ENCODE measurements around the gene ADRM1.

The ADRM1 gene

DNA sequence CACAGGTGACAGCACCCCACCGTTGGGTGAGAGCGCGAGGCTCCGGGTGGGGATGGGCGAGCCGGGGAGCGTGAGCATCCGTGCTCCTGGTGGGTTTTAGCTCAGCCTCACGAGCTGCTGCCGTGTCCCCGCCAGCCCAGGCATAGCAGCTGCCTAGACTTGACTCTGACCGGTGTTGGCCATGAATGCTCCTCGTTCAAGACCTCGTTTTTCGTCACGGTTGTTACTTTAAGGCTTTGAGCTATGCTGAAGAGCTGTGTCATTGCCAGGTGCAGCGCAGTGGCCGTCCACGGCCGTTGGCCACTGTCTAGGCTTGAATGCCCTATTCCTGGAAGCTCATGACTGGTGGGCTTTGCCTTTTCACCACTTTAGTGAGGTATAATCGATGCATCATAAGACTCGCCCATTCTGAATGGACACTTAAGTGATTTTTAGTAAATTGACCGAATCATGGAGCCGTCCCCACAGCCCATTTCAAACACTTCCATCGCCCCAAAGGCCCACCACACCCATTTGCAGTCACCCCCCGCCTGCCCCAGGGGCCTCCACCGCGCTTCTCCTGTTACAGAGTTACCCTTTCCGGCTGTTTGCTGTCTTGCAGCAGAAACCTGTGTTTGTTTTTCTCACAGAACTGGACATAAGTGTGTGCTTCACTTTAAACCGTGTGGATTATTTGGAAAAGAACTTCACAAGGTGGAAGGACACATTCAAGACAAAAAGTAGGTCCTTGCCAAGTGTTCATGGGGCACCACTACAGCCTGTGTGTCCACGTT lies 21.4 kb upstream of the ADRM1 start:
- peak; percentile 57 for DNase-seq

DNA sequence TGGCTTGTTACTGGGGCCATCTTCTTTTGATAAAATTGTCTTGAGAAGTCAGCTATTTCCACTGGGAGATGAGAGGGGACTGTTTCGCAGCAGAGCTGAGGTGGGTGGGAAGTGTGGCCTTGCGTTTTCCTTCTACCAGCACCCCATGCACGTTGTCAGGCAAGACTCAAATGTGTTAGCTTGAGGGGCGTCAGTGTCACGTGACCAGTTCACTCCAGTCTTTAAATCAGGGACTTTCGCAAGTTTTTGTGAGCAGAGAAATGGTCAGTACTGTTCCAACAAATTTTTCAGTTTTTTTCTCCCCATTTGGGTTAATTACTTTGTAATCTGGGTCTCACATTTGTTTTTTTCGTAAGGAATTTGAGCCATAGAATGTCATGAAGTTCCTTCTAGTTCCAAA lies 20.7 kb upstream of the ADRM1 start:
- DNase-seq = no peak

DNA sequence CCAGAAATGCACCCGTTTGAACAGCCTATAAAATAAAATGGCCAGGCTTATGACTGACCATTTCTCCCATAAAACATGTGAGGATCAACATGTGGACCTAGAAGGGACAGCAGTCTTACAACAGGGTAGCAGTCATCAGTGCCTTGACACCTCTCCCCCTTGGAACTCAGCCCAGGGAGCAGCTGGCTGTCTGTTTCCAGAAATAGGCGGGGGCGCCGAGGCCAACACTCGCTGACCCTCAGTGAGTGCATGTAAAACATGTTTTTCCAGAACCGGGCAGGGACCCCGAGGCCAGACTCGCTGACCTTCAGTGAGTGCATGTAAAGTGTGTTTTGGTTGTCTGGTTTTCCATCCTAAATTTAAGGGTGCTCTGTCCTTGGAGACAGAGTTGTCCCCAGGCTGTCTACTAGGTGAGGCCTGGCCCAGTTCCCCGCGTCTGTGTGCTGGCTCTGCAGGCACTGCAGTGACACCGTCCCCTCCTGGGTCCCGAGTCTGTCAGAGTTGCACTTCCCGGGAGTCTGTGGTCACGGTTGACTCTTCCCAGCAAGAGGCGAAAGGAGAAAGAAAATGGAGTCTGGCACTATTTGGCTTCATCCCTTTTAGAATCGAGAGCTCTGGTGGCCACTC lies 19.8 kb upstream of the ADRM1 start:
- DNase-seq = no peak

DNA sequence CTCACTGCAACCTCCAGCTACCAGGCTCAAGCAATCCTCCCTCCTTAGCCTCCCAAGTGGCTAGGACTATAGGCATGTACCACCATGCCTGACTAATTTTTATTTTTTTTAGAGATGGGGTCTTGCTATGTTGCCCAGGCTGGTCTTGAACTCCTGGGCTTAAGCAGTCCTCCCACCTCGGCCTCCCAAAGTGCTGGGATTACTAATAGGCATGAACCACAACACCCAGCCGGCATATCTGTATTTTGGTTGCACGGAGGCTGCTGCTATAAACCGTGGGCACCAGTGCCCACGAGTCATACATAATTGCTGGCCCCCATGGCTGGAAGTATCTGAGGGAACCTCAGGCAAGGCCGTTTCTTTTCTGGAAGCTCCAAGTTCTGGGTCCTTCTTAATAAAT lies 18.3 kb upstream of the ADRM1 start:
- DNase-seq = no peak

DNA sequence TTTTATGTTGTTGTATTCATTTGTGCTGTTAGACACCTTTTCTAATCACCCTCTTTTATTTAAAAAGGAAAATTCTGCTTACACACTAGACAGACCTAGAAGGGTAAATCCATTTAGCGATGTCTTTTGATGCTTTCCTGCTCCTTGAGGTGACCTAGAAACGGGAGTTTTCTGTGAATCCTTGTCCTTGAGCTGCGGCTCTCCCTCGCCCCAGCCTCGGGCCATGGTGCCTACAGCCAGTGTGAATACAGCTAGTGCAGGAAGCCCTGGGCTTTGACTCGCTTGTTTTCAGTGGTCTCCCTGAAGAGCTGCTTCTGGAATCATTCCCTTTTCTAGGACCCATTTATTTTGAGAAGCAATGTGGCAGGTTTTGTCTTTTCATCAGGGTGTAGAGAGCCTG lies 17.6 kb upstream of the ADRM1 start:
- no peak for DNase-seq

DNA sequence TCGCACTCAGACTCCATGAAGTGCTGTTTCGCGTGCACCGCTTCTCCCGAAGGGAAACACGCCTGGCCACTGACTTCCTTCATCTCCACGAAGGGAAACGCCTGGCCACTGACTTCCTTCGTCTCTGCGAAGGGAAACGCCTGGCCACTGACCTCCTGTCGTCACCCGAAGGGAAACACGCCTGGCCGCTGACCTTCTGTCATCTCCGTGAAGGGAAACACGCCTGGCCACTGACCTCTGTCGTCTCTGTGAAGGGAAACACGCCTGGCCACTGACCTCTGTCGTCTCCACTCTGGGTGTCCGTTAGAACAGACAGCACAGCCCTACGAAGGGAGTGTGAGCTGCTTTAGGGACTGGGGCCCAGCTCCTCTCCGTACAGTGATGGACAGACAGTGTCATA lies 17.1 kb upstream of the ADRM1 start:
- no peak for DNase-seq

DNA sequence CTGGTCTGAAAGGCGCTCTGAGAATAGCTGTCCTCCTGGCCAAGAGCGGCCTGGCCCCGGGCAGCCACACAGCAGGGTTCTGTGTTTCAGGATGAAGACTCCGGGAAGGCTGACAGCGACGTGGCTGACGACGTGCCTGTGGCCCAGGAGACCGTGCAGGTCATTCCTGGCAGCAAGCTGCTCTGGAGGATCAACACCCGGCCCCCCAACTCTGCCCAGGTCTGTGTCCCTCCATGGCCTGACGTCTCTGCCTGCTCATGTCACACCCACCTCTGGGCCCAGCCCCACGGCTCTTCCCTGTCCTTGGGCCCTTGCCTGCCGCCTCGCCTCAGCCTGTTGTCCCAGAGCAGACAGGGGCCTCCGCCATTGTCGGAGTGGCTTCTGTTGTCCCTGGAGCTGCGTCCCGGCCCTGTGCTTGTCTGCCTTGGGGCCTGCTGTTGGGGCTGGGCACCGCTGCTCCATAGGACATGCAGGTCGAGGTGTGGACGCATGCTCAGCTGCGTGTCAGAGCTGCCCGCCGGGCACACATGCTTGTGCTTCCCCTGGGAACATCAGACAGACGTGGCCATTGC lies 16.2 kb upstream of the ADRM1 start:
- no peak for DNase-seq

DNA sequence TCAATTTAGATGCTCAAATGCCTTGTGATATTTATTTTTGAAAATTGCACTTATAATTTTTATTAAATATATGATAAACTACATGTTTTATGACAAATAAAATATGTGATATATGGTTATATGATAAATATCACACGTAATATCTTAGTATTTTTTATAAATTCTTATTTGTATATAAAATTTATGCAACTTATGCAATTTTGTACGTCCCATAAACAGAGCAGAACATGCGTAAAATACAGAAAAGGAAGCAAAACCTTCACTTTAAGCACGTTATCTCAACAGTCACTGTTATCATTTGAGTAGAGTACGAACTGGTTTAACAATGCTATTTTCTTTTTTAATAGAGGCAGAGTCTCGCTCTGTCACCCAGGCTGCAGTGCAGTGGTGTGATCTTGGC lies 15.7 kb upstream of the ADRM1 start:
- no peak for DNase-seq

DNA sequence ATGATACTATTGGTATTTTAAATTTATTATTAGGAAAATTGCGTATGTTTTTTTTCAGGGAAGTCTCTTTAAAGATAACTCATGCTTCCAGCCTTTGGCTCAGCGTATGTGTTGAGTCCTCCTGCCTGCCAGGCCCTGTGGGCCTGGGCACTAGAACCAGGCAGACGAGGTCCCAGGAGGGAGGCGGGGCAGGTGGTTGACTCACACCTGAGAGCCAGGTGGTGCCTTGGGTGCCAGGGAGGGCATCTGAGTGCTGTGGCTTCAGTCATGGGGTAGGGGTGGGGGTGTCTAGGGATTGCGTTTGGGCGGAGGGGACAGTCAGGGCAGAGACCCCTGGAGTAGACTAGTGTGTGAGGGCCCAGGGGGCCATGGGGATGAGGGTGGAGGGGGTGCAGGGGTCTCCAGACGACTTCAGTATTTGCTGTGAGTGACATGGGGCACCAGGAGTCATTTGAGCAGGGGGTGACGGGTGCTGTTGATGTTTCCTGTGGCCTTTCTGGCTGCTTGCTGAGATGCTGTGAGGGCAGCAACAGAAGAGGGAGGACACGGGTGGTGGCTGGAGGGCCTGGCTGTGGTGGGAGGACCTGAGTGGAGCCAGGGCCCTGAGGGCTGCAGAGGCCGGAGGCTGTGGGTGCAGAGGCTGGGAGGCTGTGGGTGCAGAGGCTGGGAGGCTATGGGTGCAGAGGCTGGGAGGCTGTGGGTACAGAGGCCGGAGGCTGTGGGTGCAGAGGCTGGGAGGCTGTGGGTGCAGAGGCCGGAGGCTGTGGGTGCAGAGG lies 14.8 kb upstream of the ADRM1 start:
- no peak for DNase-seq

DNA sequence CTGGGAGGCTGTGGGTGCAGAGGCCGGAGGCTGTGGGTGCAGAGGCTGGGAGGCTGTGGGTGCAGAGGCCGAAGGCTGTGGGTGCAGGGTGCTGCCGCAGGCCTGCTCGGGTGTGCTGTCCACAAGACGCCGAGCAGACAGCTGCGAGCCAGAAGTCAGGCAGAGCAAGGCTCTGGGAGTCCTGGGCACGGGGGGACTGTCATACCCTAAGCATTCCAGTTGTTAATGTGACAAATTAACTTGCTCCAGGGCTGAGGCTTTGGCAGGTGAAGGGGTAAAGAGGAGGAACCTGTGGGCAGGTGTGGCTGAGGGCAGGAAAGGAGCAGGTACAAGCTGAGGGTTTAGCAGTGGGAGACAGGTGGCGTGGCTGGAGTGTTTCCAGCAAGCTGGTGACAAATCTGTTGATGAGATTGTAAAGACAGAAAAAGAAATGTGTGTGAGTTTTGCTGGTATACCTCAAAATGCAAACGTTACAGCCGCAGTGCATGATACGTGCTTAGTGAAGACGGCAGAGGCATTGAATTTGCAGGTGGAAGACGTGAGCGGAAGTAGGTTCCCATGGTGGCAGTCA lies 14.2 kb upstream of the ADRM1 start:
- DNase-seq = no peak

DNA sequence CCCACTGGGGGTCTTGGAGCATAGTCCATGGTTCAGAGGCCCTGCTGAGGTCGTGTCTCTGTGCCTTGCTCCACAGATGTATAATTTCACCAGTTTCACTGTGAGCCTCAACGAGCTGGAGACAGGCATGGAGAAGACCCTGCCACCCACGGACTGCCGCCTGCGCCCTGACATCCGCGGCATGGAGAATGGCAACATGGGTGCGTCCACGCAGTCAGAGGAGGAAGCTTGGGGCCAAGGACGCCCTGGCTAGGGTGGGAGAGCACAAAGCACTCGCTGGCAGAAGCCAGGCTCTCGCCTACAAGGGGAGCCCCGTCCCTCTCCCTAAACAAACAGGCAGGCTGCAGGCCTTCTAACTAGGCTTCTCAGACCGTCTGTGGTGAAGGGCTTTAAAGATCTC lies 13.7 kb upstream of the ADRM1 start:
- DNase-seq = no peak

DNA sequence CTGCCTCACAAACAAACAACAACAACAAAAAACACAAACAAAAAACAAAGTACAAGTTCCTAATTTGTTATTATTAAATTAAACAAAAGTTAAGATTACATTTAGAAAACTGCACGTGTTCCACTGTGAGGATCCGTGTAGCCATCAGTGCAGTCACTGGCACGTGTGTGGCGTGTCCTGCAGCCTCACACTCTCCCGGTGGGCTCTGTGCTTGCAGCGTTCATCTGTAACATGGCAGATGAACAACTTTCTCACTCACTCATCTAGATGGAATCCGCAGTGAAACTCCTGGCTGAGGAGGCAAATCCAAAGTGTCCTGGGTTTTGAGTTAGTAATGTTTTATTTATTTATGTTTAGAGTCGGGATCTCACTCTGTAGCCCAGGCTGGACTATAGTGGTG lies 12.9 kb upstream of the ADRM1 start:
- DNase-seq = no peak

DNA sequence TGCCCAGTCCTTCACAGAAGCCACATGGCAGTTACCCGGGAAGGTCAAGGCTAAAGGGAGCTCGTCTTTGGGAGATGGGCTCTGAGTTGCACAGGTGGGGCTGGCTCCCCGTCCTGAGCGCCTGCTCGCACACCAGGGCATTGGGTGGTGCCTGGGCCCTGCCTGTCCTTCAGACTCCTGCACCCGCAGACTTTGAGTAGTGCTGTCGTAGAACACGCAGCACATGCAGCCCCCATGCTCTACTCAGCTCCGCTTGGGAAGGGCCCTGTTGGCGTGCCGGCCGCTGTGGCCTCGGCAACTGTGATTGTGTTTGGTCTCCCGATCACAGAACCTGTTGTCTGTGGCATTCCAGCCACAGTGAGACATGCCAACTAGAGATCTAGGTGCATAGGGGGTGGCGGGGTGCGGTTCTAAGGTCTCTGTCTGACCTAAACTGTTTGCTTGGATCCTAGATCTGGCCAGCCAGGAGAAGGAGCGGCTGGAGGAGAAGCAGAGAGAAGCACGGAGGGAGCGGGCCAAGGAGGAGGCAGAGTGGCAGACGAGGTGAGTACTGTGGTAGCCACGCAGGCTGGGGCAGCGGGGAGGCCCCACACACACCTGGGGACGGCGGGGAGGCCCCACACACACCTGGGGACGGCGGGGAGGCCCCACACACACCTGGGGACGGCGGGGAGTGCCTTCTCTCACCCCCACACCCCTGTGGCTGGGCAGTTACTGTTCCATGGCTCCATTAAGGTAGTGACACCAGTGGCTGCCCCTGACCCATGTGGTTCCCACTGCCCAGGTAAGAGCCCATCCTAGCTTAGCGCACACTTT lies 11.3 kb upstream of the ADRM1 start:
- DNase-seq = no peak

DNA sequence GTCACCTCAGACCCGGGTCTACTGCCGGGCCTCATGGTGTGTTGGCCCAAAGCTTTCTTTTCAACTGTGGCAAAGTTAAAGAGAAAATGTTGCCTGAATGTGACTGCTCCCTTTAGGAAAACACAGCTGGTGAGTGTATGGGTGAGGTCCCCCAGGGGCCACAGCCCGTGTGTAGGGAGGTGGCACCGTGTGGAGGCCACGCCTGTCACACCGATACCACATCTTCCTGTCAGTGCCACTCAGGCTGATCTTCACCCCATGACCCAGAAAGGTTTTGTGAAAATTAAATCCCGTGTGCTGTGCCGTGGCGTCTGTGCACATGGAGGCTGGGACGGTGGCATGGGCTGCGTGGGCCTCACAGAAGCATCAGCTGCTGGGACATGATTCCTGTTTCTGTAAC lies 10.7 kb upstream of the ADRM1 start:
- DNase-seq = no peak

DNA sequence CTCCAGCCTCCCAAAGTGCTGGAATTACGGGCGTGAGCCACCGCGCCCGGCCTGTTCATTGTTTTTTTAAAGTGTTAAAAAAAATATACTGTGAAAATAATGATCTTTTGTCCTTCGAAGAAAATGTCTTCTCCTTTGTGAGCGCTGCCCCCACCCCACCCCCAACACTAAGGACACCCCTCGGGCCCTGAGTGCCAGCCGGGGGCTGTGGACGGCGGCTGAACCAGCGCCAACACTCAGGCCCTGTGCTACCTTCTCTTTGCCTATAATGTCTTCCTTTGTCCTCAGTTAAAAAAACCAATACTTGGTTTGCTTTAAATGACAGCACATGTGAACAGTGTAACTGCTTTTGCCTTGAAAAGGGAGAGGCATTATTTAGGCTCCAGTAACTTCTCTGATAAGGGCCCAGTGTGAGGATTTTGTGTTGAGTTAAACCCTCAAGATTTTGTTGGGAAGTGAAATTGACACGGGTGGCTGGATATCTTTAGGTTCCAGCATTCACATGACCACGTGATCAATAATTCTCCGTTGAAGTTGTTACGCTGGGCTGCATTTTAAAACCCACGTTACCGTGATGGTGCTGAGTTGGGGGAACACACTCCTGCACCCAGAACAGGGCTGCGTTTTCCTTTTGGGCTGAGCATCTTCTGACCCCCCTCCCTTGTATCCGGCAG lies 9.5 kb upstream of the ADRM1 start:
- no peak for DNase-seq

DNA sequence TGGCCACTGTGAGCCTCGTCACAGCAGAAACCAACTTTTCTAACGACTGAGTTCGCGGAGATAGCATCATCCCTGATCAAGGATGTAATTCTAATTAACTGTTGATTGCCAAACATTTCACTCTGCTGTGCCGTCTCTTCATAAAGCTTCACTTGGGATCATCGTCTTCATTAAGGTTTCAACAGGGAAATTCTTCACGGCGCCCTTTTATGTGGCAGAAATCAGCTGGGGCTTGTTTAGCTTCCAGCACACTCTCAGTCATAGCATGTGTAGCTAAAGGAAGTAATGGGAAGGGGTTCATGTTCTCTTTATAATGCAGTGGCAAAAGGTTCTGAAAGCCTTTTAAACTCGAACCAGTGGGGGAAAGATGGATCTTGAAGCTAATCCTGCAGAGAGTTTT lies 8.9 kb upstream of the ADRM1 start:
- DNase-seq = no peak

DNA sequence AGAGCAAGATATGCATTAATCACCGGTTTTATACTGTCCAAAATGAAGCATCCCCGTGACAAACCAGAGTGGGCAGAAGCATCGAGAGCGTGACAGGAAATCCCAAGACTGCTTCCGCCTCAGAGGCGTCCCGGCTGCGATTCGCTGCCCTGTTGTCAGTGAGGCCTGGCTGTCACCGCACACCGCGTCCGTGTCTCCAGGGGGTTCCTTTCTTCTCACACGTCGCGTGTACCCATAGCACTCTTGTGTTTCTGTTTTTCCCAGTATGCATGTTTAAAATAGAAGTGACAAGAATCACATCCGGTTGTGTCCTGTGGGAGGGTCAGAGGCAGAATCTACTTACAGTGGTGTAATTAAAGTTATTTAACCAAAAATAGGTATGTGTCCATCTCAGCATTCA lies 8.3 kb upstream of the ADRM1 start:
- no peak for DNase-seq

DNA sequence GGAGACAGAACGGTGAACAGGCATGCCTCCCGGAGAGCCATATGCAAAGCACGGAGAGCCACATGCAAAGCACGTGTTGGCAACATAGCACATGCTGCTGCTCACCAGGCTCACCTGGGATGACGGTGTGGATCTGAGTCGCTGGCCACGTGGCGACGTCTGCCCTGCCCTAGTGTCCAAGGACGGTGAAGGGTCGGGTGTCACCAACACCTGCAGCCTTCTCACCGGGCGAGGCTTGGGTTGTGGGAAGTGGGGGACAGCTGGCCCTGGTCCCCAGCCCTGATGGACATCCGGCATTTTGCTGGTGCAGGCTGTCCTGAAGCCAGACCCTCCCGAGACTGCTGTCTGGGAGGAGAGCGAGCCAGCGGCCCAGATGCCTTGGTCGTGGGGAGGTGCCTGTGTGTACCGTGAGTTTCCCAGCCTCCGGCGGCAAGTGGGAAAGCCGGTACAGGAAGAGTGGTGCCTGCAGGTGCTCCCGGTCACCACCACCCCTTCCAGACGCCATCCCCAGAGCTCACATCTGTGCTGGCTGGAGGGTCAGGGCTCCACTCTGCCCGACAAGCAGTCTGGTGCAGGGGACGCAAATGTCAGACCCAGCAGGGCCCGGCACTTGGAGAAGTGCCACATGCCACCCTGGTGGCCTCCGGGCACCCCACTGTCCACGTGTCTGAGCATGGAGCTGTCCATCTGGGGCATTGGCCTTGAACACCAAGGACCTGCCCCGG lies 5.9 kb upstream of the ADRM1 start:
- no peak for DNase-seq

DNA sequence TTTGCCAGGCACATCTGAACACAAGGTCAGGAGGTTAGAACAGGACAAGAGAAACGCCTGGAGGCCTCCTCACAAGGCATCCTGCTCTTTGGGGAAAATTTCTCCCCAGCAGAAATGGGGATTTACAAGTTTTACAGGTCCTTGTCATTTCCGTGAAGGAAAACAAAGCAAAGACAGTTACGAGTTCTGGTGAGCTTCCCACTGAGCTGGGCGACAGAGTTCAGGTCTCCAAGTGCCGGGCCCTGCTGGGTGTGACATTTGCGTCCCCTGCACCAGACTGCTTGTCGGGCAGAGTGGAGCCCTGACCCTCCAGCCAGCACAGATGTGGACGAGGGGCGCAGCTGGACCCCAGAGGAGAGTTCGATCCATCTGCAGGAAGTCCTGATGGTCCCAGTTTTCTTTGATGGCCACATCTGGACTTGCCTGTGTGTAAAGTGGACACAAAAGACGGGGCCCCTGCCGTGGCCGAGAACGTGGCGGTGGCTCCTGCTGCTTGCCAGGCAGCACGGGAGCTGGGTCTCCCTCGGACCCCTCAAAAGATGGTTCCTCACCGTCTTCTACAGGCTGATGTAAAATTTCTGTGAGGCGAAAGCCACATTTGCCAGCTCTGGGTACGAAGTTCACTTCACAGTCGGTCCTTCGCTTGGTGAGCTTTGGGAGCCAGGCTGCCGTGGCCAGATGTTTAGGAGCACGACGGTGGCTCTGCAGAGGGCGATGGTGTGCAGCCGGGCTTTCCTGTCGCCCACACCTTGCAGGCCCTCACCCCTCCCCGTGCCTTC lies 5.2 kb upstream of the ADRM1 start:
- no peak for DNase-seq

DNA sequence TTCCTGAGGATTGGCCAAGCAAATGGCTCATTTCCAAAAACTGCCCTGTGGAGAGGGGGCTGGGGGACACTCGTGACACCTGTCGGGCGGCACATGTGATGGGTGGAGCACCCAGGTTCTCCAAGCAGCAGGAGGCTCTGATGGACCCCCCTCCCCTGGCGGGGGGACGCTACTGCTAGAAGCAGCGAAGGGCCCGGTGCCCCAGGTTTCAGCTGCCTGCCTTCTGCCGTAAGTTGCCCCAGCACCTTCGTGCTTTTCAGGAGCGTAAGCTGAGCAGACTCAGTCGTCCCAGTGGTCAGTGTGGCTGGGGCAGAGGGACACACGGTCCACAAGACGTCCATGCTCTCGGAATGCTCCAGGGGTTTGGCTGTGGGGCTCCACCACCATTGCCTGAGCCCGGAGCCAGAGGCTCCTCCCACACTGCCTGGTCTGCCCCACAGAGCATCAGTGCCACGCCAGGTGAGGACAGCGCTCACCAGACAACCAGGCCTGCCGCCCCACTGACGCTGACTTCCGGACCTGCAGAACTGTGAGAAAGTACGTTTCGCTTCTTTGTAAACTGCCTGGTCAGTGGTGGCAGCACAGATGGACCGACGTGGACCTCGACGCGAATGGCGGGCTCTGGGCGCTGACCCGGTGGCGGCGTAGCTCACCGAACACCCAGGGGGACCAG lies 4.1 kb upstream of the ADRM1 start:
- DNase-seq = no peak
